Activated naive CD4-positive, alpha-beta T cell treated with anti-CD3 and anti-CD28 coated beads, Interleukin-2, amount 50 U/mL, for 72 hours (primary cell): Measurements from ENCODE around the gene GALNTL6. TPM values are rescaled to one million over a fixed set of nuclear protein-coding genes. Genes with fewer than 3 reads are reported as not detected.

Source experiments
- ATAC-seq, 2 donors: fragments of 150-1000 bp; cut with Tn5 transposase; 2 replicates each; pipeline ENCODE4 v1.10.0; 2021; ENCODE audit warnings: mild to moderate bottlenecking in 2 of 2, moderate library complexity in 2 of 2
- DNase-seq, 2 donors: peaks; one replicate each; pipeline ENCODE4 v3.0.0; 2021 to 2022; ENCODE audit warnings: low spot score in 2 of 2
- H3K27ac Mint-ChIP-seq, 2 donors: one replicate each; pipeline ENCODE4 v1.8.0; 2022; ENCODE audit warnings: mild to moderate bottlenecking in 2 of 2, mixed read lengths in 2 of 2
- H3K36me3 Mint-ChIP-seq, 2 donors: one replicate each; pipeline ENCODE4 v1.8.0; 2022; ENCODE audit warnings: mixed read lengths in 2 of 2
- H3K9me3 Mint-ChIP-seq, 2 donors: one replicate each; pipeline ENCODE4 v1.8.0; 2022; ENCODE audit warnings: mixed read lengths in 2 of 2
- total RNA-seq, 2 donors: library from RNA; stranded (reverse); gene quantifications; one replicate each; pipeline ENCODE4 v1.2.3, GENCODE V29; 2022

The GALNTL6 gene
- total RNA-seq, 2 donors from 2014 or later: not detected

DNA sequence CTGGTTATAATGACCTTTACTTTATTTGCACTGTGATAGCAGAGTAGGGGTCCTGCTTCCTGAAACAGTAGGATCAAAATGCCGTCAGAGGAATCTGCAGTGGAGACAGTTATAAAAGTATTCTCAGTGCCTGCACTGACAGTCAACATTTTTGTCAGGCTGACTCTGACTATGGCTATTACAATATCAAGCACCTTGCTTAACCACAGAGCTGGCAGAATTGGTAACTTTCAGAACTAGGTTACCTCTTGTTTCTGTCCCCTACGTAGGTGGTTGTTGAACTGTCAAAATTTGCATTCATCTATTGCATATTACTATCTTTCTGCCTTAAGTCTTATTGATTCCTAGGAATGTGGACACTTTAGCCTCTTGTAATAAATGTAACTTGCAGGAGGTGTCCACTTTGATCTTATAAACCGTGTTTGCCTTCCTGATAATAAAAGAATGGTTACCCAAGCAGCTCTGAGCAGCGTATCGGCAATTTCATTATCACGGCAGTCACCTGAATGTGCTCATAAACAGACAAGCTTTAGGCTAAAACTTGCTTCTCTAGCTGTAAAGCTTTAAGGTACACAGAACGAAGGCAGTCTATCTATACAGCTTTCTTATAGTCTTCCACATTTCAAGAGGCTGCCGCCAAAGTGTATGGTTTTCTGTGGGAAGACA is 1002.4 kb downstream of the GALNTL6 start:
- no peak overlapping the region for H3K27ac Mint-ChIP-seq
- no peaks in the 10 kb centered on the region for H3K36me3 Mint-ChIP-seq
- ATAC-seq (no peak), DNase-seq (no peak)
- H3K9me3 Mint-ChIP-seq: no peaks in the 10 kb centered on the region

- peaks cover 0 to 5% of the 10 kb centered on the region in 2 donors for H3K9me3 Mint-ChIP-seq
- H3K36me3 Mint-ChIP-seq: no peaks in the 10 kb centered on the region
- H3K27ac Mint-ChIP-seq: no peak overlapping the region
- no peak for ATAC-seq
- DNase-seq: no peak
Observed at GRCh38 chr4:172818901-172819300, 1005.7 kb downstream of the GALNTL6 start.

DNA sequence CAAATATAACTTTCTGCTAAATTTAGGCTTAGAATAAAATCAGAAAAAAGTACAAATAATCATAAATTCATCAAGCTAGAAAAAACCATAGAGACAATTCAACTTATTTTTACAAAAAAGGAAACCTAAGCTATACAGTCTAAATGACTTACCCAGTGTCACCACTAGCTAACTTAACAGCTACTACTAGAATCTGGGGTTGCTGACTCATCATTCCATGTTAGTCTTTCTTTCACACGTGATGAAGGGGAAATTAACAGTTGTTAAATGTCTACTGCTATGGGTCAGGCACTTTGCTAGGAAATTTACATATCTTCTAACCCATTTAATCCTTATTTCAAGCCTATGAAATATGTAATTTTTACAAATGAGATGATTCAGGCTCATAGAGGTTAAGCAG is 1006.1 kb downstream of the GALNTL6 start:
- no peak for DNase-seq
- Mint-ChIP-seq H3K36me3 (no peaks in the 10 kb centered on the region), H3K27ac (no peak overlapping the region), H3K9me3 (peaks cover 0 to 5% of the 10 kb centered on the region in 2 donors)
- ATAC-seq: no peak

- DNase-seq (no peak), ATAC-seq (no peak)
- Mint-ChIP-seq H3K36me3 (no peaks in the 10 kb centered on the region), H3K9me3 (peaks cover 0 to 5% of the 10 kb centered on the region in 2 donors), H3K27ac (no peak overlapping the region)
Observed at GRCh38 chr4:172822331-172822730, 1009.1 kb downstream of the GALNTL6 start.

DNA sequence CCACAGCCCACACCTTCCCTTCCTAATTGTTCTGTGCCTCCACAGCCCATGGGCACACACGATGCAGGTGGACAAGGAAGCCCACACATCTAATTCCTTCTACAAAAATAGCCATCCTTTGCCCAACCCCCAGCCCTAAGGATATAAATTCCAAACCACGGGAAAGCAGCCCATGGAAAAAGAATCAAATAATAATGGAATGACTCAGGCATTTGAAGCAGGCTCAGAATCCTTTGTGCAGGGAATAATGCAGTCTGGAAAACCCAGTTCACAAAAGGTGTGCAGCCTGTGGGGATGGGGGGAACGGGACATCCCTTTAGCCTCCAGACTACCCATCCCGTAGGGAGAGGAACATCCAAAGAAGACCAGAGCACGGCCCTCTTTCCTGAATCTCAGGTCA is 1013.1 kb downstream of the GALNTL6 start:
- H3K36me3 Mint-ChIP-seq: no peaks in the 10 kb centered on the region
- ATAC-seq (no peak), DNase-seq (no peak)
- peaks cover 0 to 5% of the 10 kb centered on the region in 2 donors for H3K9me3 Mint-ChIP-seq
- H3K27ac Mint-ChIP-seq: no peak overlapping the region

DNA sequence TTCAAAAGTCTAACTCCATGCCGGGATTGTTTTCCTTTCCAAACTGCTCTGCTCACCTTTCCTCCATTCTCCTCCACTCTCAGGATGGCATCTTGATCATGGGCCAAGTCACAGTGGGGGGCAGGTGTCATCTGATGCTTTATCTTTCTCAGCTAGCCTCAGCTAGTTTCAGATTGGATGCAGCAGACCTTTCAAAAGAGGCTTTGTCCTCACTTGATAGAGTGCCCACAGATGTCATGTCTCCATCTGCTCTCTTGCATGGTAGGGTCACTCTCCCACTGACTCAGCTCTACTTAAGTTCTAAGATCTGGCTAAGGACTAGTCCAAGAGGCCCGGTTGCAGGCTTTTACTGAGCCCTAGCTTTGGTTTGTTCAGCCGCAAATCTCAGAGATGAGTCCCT is 1013.7 kb downstream of the GALNTL6 start:
- ATAC-seq (no peak), DNase-seq (no peak)
- no peaks in the 10 kb centered on the region for H3K36me3 Mint-ChIP-seq
- no peak overlapping the region for H3K27ac Mint-ChIP-seq
- H3K9me3 Mint-ChIP-seq: peaks cover 0 to 5% of the 10 kb centered on the region in 2 donors

GRCh38 chr4:172830295-172830764 is 1017.1 kb downstream of the GALNTL6 start:
- no peak for ATAC-seq
- Mint-ChIP-seq H3K9me3 (no peaks in the 10 kb centered on the region), H3K36me3 (no peaks in the 10 kb centered on the region), H3K27ac (no peak overlapping the region)
- DNase-seq: no peak

DNA sequence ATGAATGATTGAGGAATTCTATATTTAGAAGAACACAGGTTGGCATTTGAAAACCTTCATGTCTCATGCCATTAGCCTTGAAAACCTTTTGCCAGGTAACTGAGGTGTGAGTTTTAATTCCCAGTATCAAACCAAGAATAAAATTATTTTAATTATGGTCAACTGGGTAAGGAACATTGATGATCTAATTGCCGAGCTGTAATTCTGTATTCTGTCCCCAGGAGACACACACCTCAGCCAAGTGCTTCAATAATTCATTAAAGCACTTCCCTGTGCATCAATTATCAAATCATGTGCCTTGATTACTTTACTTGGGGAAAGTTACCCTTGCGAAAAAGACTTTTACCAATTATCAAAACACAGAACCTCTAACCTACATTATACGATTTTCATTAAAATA is 1023.5 kb downstream of the GALNTL6 start:
- Mint-ChIP-seq H3K36me3 (no peaks in the 10 kb centered on the region), H3K9me3 (no peaks in the 10 kb centered on the region), H3K27ac (no peak overlapping the region)
- DNase-seq (no peak), ATAC-seq (no peak)

- DNase-seq (no peak), ATAC-seq (no peak)
- no peaks in the 10 kb centered on the region for H3K36me3 Mint-ChIP-seq
- no peaks in the 10 kb centered on the region for H3K9me3 Mint-ChIP-seq
- no peak overlapping the region for H3K27ac Mint-ChIP-seq
Observed at GRCh38 chr4:172838111-172838510, 1024.9 kb downstream of the GALNTL6 start.

- H3K36me3 Mint-ChIP-seq: no peaks in the 10 kb centered on the region
- DNase-seq (no peak), ATAC-seq (no peak)
- H3K27ac Mint-ChIP-seq: no peak overlapping the region
- H3K9me3 Mint-ChIP-seq: no peaks in the 10 kb centered on the region
Observed at GRCh38 chr4:172838943-172839342, 1025.7 kb downstream of the GALNTL6 start.

GRCh38 chr4:172842779-172843178 is 1029.6 kb downstream of the GALNTL6 start:
- Mint-ChIP-seq H3K36me3 (no peaks in the 10 kb centered on the region), H3K27ac (no peak overlapping the region), H3K9me3 (no peaks in the 10 kb centered on the region)
- DNase-seq (no peak), ATAC-seq (no peak)

GRCh38 chr4:172843192-172843591 is 1030.0 kb downstream of the GALNTL6 start:
- no peak for ATAC-seq
- Mint-ChIP-seq H3K9me3 (no peaks in the 10 kb centered on the region), H3K36me3 (no peaks in the 10 kb centered on the region), H3K27ac (no peak overlapping the region)
- no peak for DNase-seq

DNA sequence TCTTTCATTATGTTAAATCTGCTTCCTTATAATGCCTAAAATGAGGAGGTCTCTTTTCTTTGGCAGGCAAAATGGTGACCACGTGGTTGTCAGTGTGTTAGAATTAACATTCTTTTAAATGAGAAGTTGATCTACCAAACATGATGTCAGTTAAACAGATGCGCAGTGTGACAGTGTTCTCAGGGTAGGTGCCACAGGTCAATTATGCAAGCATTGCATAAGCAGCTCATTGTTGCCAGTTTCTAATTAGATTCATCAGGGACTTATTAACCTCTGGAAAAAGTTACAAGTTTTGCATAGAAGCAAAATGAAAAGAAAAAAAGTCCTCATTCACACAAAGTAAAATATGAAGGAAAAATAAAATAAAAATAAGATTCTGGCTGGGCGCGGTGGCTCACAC is 1031.4 kb downstream of the GALNTL6 start:
- ATAC-seq (no peak), DNase-seq (no peak)
- no peak overlapping the region for H3K27ac Mint-ChIP-seq
- no peaks in the 10 kb centered on the region for H3K36me3 Mint-ChIP-seq
- H3K9me3 Mint-ChIP-seq: no peaks in the 10 kb centered on the region

- ATAC-seq (no peak), DNase-seq (no peak)
- Mint-ChIP-seq H3K36me3 (no peaks in the 10 kb centered on the region), H3K9me3 (no peaks in the 10 kb centered on the region), H3K27ac (no peak overlapping the region)
Observed at GRCh38 chr4:172845281-172845680, 1032.1 kb downstream of the GALNTL6 start.

DNA sequence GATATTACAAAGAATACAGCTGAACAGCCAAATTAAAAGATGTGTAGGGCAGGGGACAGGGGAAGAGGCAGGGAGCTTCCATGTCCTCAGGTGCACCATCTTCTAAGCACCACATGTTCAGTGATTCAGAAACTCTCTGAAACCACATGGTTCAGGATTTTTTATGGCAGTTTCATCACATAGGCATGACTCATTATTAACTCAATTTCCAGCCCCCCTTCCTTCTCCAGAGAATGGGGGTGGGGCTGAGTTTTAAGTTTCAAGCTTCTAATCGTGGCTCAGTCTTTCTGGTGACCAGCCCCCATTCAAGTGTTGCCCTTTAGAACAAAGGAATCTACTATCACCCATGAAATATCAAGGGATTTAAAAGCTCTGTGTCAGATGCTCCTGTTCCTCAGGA is 1037.6 kb downstream of the GALNTL6 start:
- no peak overlapping the region for H3K27ac Mint-ChIP-seq
- DNase-seq (no peak), ATAC-seq (no peak)
- peaks cover 3 to 5% of the 10 kb centered on the region in 2 donors for H3K9me3 Mint-ChIP-seq
- H3K36me3 Mint-ChIP-seq: no peaks in the 10 kb centered on the region

GRCh38 chr4:172851534-172851933 is 1038.3 kb downstream of the GALNTL6 start:
- Mint-ChIP-seq H3K36me3 (no peaks in the 10 kb centered on the region), H3K27ac (no peak overlapping the region), H3K9me3 (peaks cover 3 to 5% of the 10 kb centered on the region in 2 donors)
- DNase-seq (no peak), ATAC-seq (no peak)

DNA sequence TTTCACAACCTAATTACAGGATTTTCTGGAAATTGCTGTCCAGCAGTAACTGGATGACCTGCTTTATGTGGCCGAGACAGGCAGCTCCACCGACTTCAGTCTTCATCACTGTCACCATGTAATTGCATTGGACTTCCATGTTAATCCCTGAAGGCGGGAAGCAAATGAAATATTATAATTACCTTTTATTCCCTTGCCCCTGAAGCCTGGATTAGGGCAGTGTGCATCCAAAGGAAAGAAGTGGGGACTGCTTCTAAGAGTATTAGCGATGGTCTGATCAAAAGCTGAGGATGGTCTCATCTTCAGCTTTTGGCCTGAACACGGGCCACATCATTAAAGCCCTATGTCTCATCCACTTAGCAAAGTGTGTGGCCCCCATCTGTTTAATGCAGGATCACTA is 1043.8 kb downstream of the GALNTL6 start:
- no peaks in the 10 kb centered on the region for H3K36me3 Mint-ChIP-seq
- H3K9me3 Mint-ChIP-seq: peaks cover 0 to 9% of the 10 kb centered on the region in 2 donors
- no peak for ATAC-seq
- DNase-seq: no peak
- H3K27ac Mint-ChIP-seq: no peak overlapping the region

DNA sequence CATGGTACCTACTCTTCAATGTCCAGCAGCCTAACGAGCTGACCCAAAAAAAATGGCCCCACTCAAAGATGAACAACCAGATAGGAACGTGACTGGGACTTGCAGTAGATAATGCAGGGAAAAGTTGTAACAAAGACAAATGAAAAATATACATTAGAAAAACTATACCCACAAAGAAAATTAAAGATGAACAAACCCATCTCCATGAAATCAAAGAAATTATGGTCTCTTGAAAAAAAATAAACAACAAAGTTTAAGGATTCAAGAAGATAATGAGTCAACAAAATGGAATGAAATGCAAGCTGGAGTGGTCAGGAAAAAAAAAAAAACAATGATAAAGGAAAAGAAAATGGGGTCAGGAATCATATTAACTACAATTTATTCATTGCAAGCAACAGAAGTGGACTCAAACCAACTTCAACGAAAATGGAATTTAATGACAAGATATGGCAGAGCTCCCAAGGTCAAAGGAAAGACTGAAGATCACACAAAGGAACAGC is 1045.6 kb downstream of the GALNTL6 start:
- peaks cover 0 to 9% of the 10 kb centered on the region in 2 donors for H3K9me3 Mint-ChIP-seq
- ATAC-seq (no peak), DNase-seq (no peak)
- no peaks in the 10 kb centered on the region for H3K36me3 Mint-ChIP-seq
- no peak overlapping the region for H3K27ac Mint-ChIP-seq
